GM15510 (cell line): ENCODE measurements around the gene NLK.

Experiments
- POLR2A ChIP-seq: IDR thresholded peaks from 3 replicates; pipeline ENCODE4 v1.6.1; 2011; ENCODE audit warnings: borderline replicate concordance; ENCODE audit not compliant: insufficient read length; ENCODE audit errors: extremely low read depth

Gene NLK

DNA sequence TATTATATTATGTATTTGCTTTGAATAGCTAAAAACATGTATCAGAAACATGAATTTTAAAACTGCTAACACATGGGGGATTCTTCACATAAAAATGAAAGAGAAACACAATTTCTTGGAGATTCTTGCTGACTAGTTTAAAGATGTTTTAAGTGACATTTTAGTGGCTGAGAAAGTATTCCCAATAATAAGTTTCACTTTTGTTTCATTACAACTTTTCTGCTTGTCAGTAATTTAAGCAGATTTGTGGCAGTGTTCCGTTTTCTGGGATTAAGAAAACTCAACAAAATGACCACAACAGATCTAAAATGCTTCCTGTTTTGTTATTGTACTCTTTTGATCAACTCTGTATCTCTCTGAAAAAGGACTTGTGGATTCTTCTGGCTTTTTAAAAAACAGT lies 75.9 kb downstream of the NLK start:
- TF ChIP-seq POLR2A: no peak

DNA sequence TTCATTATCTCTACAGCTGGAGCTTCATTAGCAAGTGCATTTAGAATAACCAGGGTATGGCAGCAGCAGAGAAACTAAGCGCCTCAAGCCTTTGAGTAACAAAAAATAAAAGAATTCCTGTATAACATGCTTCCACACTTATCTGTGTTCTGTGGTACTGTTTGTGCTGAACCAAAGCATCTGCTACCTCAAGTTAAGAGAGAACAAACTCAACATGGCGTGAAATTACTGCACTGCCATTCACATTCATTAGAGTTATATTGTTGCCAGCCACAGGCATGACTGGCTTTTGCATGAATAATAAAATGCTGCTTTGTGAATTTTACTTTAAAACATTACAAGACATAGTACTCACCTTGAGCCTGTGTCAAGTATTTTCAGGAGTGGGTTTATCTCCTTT lies 76.6 kb downstream of the NLK start:
- TF ChIP-seq POLR2A: no peak

GRCh38 chr17:28119560-28119959 lies 77.1 kb downstream of the NLK start:
- no peak for TF ChIP-seq POLR2A

GRCh38 chr17:28120766-28121165 lies 78.3 kb downstream of the NLK start:
- TF ChIP-seq POLR2A: no peak

DNA sequence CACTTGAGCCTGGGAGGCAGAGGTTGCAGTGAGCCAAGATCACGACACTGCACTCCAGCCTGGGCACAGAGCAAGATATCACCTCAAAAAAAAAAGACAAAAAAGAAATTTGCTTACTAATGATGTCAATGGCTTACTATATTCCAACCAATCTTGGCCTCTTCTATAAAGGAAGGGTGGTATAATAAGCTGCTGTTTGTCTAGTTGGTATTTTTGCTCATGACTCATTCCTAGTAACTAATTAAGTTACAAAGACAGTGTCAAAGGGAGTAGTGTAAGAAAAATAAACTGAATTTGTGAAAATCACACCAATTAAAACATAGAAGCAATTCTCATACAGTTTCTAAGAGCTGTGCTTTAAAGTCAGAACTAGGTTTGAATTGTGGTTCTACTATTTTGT lies 82.5 kb downstream of the NLK start:
- no peak for TF ChIP-seq POLR2A

DNA sequence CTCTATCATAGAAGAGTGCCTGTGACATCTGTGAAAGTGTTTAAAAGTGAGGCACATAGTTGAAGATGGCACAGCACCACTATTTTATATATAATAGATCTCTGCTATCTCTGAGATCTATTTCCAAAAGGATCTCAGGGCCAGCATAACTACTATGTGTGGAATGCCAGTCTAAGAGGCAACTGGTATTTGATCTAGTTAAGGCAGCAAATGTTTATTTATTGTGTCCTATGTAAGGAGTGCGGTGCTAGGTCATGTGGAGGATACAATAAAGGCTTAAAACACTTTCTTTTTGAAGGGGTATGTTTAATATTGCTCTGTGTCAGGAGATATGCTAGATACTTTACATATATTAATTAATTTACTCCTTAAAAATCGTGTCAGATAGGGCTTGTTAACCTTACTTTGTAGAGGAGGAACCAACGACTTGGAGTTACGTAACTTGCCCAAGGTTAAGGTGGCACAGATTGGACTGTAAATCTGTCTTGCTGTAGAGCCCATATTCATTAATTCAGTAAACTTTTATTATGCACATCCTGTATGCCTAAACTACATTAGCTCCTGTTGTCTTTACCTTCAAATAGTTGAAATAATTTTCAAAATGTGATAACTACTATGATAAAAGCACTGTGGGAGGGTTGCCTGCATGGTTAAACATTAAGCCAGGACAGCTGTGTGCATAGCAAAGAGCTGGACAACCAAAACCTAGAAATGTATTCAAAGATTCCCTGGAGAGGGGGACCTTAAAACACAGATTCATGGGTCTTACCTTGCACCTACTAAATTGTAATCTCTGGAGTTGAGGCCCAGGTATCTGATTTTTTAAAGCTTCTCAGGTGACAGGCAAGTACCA lies 83.3 kb downstream of the NLK start:
- TF ChIP-seq POLR2A: no peak

DNA sequence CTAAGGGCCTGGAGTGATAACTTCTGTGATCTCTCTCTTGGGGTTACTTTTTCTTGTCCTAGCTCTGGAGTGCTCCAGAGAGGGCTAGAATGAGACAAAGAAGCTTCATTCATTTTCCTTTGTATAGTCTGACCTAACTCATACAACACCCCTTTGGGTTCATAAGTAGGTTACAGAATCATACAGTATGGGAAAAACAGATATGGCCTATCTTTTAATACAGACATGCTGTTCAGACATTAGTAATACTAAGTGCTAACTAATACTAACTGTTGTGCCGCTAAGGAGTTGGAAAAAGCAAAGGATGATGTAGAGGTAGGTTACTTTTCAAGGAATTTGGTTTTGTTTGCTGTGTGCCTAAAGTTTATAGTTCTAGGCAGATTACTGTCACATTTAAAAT lies 84.7 kb downstream of the NLK start:
- TF ChIP-seq POLR2A: no peak

DNA sequence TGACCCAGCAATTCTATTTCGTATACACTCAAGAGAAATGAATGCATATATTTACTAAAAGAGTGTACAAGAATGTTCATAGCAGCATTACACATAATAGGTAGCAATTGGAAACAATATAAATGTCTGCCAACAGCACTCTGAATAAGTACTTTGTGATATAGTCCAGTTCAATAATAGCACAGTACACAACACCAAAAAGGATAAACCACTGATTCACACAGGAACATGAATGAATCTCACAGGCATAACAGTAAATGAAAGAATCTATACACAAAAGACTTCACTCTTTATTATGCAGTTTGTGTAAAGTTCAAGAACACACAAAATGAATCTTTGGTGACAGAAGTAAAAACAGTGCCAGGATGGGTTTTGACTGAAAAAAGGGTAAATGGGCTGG lies 86.3 kb downstream of the NLK start:
- TF ChIP-seq POLR2A: no peak

- TF ChIP-seq POLR2A: no peak
These were observed 88.0 kb downstream of the NLK start for GRCh38 chr17:28130472-28130871.

DNA sequence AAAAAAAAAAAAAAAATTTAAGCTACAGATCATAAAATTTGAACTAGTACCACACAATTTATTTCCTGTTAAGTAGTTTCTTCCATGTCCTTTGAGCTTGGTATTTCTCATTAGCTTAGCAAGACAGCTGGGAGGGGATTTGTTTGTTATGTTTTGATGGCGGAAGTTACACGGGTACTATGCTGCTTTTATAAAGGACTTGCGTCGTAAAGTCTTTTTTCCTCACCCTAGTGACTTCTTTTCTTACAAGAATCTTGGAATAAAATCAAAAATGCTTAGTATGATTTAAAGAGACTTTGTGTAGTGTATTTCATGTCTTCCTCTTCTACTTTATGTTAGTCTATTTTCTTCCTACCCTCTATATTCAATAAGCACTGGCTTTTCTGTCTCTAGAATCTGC lies 89.1 kb downstream of the NLK start:
- TF ChIP-seq POLR2A: no peak

GRCh38 chr17:28133562-28133970 lies 91.1 kb downstream of the NLK start:
- no peak for TF ChIP-seq POLR2A

DNA sequence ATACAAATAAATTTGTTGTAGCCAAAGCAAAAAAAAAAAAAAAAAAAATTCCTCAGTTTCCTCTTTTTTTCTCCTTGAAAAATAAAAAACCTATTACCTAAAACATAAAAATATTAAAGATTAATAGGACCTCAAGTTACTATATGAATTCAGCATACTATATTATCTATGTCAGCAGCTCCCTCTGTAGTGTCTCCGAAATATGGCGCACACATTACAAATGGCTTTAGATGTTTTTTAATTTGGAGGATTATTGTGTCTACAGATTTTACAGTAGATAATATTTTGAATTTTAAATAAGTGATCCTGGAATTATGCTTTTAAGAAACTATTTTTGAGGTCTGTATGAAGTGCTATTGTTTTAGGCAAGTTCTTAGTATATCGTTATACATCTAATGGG lies 94.4 kb downstream of the NLK start:
- TF ChIP-seq POLR2A: no peak

GRCh38 chr17:28139822-28140221 lies 97.3 kb downstream of the NLK start:
- TF ChIP-seq POLR2A: no peak

- TF ChIP-seq POLR2A: no peak
These were observed 98.8 kb downstream of the NLK start for GRCh38 chr17:28141313-28141712.

DNA sequence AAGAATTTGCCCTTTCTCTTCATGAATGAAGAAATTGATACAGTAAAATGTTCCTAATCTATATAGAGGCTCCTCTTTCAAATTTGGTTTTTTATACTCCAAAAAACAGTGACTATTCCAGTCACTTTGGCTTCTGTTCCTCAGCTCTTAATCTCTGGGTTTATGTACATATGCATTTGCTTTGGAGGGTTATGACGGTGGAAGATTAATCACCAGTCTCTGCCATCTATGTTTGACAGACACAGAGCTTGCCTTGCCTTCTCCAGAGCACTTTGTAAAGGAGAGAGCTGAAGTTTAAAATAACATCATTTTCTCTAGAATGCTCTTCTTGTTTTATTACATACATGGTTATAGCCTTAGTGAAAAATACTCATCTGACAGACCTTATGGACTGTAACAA lies 99.3 kb downstream of the NLK start:
- no peak for TF ChIP-seq POLR2A

- no peak for TF ChIP-seq POLR2A
These were observed 99.8 kb downstream of the NLK start for GRCh38 chr17:28142305-28142704.
